ENCODE results near the gene MACROD2.

- TF ChIP-seq, protein P1, sequence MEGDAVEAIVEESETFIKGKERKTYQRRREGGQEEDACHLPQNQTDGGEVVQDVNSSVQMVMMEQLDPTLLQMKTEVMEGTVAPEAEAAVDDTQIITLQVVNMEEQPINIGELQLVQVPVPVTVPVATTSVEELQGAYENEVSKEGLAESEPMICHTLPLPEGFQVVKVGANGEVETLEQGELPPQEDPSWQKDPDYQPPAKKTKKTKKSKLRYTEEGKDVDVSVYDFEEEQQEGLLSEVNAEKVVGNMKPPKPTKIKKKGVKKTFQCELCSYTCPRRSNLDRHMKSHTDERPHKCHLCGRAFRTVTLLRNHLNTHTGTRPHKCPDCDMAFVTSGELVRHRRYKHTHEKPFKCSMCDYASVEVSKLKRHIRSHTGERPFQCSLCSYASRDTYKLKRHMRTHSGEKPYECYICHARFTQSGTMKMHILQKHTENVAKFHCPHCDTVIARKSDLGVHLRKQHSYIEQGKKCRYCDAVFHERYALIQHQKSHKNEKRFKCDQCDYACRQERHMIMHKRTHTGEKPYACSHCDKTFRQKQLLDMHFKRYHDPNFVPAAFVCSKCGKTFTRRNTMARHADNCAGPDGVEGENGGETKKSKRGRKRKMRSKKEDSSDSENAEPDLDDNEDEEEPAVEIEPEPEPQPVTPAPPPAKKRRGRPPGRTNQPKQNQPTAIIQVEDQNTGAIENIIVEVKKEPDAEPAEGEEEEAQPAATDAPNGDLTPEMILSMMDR (conservative IDR thresholded peaks at IDR 0.05; ENCODE audit: low read depth in 2 of 2) = no peak
- TF ChIP-seq EZH2phosphoT487 (IDR thresholded peaks at IDR 0.05; ENCODE audit: unreplicated experiment) (no peak), EZH2 (IDR thresholded peaks at IDR 0.05; ENCODE audit: low read depth, unreplicated experiment) (no peak), CREB1 (CRISPR knock-in tag; IDR thresholded peaks at IDR 0.05; ENCODE audit: low read depth) (no peak), POLR2AphosphoS5 (IDR thresholded peaks at IDR 0.05; ENCODE audit: low read depth) (no peak), REST (IDR thresholded peaks at IDR 0.05; ENCODE audit: unreplicated experiment) (no peak), STAT1 (IDR thresholded peaks at IDR 0.05; ENCODE audit: unreplicated experiment) (no peak), NANOG (IDR thresholded peaks at IDR 0.05; ENCODE audit: borderline replicate concordance) (no peak), JUNB (IDR thresholded peaks at IDR 0.05; ENCODE audit: unreplicated experiment) (no peak), ZNF114 (CRISPR knock-in tag; IDR thresholded peaks at IDR 0.05) (no peak), ZNF331 (CRISPR knock-in tag; IDR thresholded peaks at IDR 0.05; ENCODE audit: low read depth) (no peak)
- TF ChIP-seq, protein P2, sequence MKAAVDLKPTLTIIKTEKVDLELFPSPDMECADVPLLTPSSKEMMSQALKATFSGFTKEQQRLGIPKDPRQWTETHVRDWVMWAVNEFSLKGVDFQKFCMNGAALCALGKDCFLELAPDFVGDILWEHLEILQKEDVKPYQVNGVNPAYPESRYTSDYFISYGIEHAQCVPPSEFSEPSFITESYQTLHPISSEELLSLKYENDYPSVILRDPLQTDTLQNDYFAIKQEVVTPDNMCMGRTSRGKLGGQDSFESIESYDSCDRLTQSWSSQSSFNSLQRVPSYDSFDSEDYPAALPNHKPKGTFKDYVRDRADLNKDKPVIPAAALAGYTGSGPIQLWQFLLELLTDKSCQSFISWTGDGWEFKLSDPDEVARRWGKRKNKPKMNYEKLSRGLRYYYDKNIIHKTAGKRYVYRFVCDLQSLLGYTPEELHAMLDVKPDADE (IDR thresholded peaks at IDR 0.05) = no peak
These were observed 692.0 kb downstream of the MACROD2 start for GRCh38 chr20:14687313-14687712.

All from GM23338 (cell line).